HG03135 (cell line): Measurements from ENCODE around the gene C16orf46.

Source experiments
- ATAC-seq: cut with Tn5 transposase; IDR thresholded peaks from one replicate; pipeline ENCODE4 v1.9.1; 2021; ENCODE audit warnings: mild to moderate bottlenecking, moderate library complexity; ENCODE audit not compliant: unreplicated experiment

Gene C16orf46

DNA sequence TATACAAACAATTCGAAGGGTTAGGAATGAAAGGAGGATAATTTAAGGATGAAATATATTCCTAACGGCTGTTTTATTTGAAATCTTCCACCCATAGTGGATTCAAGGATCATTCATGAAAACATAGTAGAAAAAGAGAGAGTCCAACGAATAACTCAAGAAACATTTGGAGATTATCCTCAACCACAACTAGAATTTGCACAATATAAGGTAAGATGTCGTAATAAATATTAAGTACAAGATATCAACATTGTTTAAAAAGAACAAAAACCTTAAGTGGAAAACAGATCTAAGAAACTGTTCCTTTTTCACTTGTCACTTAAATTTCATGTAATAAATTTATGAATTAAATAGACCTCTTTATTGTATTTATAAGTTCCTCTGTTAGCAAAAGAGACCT lies 50.6 kb downstream of the C16orf46 start:
- ATAC-seq, result no peak

DNA sequence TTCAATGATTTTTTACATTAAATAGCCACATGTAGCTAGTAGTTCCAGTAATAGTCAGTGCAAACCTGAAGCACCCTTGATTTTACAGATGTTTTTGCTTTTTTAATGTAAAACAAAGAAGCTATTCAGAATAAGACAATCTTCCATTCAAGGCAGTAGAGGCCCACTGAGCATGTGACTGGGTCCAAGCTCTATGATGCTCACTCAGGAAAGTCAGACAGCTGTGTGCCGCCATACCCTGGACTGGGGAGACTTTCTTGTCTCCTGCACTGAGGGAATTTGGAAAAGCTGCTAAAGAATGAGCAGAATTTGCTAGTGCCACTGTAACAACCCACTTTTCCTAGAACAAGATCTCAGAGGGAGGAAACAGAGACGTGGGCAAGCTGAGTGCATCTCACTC lies 58.5 kb downstream of the C16orf46 start:
- ATAC-seq, result no peak

DNA sequence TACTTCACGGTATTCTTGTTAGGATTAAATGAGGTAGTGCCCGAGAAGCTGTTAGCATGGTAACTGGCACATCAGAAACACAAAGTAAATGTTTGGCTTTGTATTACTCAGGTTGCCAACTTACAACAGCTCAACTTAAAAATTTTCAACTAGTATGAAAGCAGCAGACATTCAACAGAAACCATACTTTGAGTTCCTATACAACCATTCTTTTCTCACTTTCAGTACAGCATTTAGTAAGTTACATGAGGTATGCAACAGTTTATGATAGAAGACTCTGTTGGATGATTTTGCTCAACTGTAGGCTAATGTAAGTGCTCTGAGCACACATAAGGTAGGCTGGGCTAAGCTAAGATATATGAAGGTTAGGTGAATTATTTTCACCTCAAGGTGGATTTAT lies 62.4 kb downstream of the C16orf46 start:
- ATAC-seq, result no peak

DNA sequence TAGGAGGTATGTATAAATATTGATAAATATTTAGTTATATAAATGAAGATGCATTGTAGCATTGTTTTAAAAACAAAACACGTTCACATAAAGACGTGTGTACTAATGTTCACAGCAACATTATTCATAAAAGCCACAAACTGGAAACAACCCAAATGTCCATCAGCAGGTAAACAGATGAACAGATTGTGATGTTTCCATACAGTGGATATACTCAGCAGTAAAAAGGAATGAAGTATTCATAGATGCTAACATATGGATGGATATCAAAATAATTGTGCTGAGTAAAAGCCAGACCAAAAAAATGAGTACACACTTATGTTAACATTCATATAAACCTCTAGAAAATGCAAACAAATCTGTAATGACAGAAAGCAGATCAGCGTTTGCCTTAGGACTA lies 64.1 kb downstream of the C16orf46 start:
- no peak for ATAC-seq
